ENCODE results near the gene PTCD2.

Gene PTCD2

DNA sequence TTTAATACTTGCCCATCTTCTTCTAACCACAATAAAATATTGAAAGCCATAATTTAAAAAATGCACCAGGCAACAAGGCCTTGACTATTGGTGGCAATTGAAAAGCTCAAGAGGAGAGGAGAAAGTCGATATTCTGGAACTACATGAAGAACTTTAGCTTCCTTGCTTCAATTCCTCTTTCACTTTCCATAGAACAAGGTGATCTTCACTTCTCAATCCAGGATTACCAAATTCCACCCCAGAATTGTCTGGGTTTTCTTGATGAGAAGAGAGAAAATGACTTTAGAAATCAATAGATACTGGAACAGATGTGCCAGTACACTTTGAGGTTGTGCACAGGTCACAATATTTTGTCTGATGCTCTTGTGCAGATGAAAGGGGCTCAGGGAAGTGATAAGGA is 52.2 kb downstream of the PTCD2 start:
- DNase-seq (ENCODE audit: insufficient read length, low spot score) (no peak), FAIRE-seq (no peak)
- TF ChIP-seq POLR2A (IDR thresholded peaks at IDR 0.05; ENCODE audit: low read depth, low read length), result no peak

DNA sequence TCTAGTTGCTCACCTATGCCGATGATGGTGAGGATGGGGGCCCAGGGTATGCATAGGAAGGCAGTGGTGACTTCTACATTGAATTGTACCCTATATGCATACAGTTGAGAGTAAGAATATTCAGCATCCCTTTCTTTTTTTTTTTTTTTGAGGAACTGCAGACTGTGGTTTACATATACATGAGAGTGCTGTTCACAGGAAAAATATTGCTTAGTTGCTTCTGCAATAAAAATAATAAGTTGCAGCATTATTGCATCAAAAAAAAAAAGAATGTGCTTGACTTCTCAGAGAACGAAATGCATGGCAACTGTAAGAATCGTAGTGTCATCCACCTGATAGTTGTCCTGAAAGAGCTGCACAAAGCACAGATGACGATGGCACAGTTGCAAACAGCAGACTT is 52.8 kb downstream of the PTCD2 start:
- FAIRE-seq (no peak), DNase-seq (ENCODE audit: insufficient read length, low spot score) (no peak)
- no peak for TF ChIP-seq POLR2A (IDR thresholded peaks at IDR 0.05; ENCODE audit: low read depth, low read length)

DNA sequence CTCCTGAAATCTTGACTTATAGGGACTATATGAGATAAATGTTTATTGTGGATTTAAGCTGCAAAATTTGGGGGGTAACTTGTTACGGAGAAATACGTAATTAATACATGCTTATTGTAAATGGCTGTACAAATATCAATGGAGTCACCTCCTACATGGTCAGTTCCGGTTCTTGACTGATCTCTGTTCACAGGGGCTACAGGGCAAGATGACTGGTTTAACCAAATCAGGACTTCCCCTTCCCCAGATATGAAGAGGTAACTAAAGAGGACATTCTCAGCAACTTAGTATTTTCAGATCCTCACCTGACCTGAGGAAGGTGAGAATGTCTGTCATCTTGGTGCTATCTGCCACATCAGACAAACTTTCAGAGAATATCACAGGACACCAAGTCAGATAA is 54.7 kb downstream of the PTCD2 start:
- no peak for DNase-seq (ENCODE audit: insufficient read length, low spot score)
- TF ChIP-seq POLR2A (IDR thresholded peaks at IDR 0.05; ENCODE audit: low read depth, low read length), result no peak
- FAIRE-seq, result no peak

DNA sequence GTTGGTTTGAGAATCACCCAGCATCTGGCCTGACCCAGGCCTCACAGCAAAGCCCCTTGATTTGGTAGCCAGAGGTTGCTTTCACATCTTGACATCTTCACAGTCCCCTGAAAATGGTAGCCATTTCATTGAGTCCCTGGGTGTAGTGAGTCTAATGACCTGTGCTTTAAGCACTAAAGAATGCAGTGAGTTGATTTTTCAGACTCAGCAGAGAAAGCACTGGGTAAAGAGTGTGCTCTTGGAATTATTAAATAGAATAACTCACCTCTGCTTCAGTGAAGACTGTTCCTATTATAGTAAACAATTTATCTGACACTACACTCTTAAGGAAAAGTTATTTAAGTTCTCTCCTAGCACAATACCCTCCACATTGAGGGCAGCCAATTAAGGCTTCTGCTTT is 56.2 kb downstream of the PTCD2 start:
- TF ChIP-seq POLR2A (IDR thresholded peaks at IDR 0.05; ENCODE audit: low read depth, low read length), result no peak
- FAIRE-seq, result no peak
- DNase-seq (ENCODE audit: insufficient read length, low spot score), result no peak

DNA sequence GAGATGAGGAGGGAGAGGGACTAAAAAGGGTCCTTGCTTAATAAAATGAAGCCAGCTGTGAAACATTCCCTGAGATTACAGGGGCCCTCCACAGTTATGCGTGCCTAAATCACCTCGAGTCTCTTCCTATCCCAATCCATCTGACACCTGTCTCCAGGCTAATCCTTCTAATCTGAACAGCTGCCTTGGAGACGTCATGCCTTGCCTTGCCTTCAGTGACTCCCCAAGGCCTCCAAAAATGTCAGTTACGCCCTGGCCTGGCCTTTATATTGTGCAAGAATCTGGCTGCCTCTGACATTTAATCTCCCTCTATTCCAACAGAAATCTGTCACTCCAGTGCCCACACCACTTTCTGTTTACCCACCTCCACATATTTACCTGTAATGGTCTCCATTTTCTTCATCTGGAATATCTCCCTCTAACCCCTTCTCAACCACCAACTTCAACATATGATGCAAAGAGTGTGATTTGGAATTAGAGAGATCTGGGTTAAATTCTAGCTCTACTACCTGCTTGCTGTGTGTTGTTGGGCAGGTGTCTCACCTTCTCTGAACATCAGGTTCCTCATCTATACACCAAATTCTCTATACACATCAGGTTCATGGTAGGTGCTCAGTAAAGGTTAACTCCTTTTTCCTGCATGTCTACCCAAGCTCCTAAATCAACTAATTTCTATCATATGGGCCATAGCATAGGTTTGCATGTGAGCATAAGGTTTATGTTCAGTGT is 57.9 kb downstream of the PTCD2 start:
- DNase-seq (ENCODE audit: insufficient read length, low spot score) (no peak), FAIRE-seq (no peak)
- TF ChIP-seq POLR2A (IDR thresholded peaks at IDR 0.05; ENCODE audit: low read depth, low read length), result no peak

DNA sequence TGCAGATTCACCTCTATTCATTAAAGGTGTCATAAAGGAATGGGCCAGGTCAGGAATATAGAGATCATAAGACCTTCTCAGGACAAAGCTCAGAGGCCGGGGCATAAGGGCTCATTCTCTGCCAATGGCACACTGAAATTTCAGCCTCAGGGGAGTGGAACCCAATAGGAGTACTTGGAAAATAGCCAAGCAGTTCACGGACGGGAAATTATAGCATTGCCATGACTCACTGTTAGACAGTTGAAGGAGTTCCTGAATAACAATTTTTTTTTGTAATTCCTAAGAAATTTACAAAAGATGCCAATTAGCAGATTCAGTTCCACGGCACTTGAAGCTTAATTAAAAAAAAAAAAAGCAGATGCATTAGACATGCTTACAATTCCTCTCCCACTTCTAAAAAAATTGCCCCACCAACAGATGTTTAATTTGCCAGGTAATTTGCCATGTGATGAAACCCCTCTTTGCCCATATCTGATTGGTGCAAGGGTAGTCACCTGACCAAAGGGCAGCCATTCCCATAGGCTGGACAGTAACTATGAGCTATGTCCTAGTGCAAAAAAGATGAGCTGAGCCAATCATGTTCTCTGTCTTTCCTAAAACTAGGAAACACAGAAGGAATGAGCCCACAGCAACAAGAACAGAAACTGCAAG is 58.6 kb downstream of the PTCD2 start:
- no peak for TF ChIP-seq POLR2A (IDR thresholded peaks at IDR 0.05; ENCODE audit: low read depth, low read length)
- DNase-seq (ENCODE audit: insufficient read length, low spot score), result peak; percentile 33
- no peak for FAIRE-seq

DNA sequence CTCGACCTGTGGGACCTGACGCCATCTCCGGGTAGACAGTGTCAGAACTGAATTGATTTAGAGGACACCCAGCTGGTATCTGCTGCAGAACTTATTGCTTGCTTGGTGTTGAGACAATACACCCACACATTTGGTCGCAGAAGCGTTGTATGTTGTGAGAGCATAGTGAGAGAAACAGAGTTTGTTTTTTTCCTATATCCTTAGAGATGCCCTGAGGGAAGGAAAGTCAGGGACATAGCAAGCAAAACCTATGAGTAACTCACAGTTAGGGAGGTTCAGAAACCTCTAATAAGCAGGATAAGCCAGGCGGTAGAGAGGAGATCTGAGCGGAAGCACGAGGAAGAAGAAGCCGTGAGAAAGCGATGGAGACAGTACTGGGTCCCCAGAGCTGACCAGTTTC is 59.8 kb downstream of the PTCD2 start:
- DNase-seq (ENCODE audit: insufficient read length, low spot score) (no peak), FAIRE-seq (no peak)

DNA sequence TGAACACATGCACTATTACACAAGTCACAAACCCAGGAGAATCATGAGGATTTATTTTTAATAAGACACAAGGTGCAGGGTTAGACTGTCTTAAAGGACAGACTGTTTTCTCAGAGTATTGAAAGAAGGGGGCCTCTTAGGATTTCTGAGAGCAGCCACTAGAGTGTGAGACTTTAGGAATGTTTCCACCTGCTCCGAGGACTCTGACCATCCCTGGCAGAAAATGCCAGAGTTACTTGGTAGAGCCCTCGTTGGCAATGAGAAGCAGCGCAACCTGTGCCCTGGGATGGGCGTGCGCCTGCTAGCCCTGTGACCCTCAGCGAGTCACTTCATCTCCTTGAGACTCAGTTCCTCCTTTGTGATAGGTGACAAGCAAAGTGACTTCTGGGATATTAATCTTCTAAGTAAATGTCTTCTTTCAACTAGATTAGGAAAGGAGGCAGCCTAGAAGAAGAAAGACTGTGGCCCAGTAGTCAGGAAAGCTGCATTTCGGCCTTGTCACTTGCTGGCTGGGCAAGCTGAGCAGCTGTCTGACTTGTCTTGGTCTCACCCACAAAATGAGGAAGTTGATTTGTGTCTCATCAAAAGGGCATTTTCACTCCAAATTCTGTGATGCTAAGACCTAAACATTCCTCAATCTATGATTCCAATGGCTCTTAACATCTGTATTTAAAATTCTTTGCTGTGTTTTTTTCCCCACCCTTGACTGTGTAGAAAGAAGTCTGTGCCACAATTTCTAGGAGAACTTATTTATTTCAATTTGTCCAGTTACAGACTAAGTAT is 60.5 kb downstream of the PTCD2 start:
- DNase-seq (ENCODE audit: insufficient read length, low spot score), result no peak
- no peak for FAIRE-seq
- no peak for TF ChIP-seq POLR2A (IDR thresholded peaks at IDR 0.05; ENCODE audit: low read depth, low read length)

More for the DNA sequence above, 59.8 kb downstream of the PTCD2 start:
- TF ChIP-seq POLR2A (IDR thresholded peaks at IDR 0.05; ENCODE audit: low read depth, low read length), result no peak

DNA sequence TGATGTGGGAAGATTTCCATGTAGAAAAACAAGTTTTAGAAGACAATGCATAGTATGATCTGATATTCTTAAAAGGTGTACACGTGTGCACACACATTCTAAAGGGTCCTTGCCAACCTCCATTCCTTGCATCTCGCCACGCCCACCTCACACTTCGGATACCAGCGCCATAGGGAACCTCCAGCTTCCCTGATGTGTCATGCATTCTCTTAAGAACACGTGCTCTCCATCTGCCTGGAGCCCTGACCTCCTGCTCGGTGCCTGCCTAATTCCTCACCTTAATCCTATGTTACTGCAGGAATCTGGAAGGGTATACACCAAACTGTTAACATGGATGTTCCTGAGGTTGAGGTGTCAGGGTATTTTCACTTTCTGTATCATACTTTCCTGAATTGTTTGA is 63.1 kb downstream of the PTCD2 start:
- DNase-seq (ENCODE audit: insufficient read length, low spot score) (peak; percentile 24), FAIRE-seq (no peak)
- no peak for TF ChIP-seq POLR2A (IDR thresholded peaks at IDR 0.05; ENCODE audit: low read depth, low read length)

DNA sequence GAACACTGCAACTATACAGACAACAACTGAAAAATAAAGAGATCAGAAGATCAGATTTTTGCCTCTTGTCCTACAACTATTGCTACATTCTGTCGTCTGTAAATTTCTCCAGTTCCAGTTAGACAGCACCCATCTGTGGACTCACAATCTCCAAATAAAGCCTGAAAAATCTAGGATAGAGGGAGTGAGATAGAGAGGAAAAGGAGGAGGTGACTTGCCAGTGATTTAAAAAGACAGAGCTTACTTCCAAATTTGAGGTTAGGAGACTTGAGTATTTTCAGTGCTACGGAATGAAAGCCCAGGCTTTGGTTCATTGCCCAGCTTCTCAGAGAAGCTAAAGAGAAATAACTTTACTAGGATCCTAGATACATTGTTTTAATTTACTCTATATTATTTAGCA is 63.6 kb downstream of the PTCD2 start:
- TF ChIP-seq POLR2A (IDR thresholded peaks at IDR 0.05; ENCODE audit: low read depth, low read length), result no peak
- DNase-seq (ENCODE audit: insufficient read length, low spot score) (no peak), FAIRE-seq (no peak)

DNA sequence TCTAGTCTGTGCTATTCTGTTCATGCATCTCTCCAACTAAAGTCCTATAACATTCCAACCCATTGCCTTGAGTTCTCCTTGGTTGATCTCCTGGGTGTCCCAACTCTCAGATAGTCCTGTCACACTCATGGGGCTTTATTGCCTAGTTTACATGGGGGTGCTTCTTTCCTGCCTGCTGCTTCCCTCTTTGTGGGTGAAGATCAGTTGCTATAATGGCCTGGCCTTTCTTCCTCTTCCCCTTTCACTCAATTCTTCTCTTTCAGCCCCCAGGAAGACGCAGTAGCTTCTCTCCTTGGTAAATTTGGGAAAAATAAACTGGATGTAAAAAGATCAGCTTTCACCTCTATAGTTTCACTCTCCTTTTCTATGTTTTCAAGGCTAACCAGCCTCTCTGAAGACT is 66.5 kb downstream of the PTCD2 start:
- no peak for TF ChIP-seq POLR2A (IDR thresholded peaks at IDR 0.05; ENCODE audit: low read depth, low read length)
- DNase-seq (ENCODE audit: insufficient read length, low spot score) (no peak), FAIRE-seq (no peak)

DNA sequence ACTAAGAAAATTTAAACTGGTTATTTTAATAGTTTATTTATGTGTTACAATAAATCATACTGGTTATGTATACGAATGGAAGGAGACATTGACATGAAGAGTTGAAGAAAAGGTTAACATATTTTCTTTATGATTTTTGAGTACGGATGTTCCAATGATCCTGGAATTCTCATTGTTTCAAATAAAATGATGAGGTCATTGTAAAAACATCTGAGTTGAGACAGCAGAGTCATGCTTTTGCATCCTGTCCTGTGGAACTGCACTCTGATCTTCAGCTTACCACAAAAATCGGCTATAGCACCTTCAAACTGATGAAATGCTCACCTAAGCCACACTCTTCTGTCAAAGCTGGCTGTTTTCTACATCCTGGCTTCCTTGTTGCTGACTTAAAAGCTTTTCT is 67.8 kb downstream of the PTCD2 start:
- FAIRE-seq (peak; percentile 60), DNase-seq (ENCODE audit: insufficient read length, low spot score) (peak; percentile 46)
- TF ChIP-seq POLR2A (IDR thresholded peaks at IDR 0.05; ENCODE audit: low read depth, low read length), result no peak

DNA sequence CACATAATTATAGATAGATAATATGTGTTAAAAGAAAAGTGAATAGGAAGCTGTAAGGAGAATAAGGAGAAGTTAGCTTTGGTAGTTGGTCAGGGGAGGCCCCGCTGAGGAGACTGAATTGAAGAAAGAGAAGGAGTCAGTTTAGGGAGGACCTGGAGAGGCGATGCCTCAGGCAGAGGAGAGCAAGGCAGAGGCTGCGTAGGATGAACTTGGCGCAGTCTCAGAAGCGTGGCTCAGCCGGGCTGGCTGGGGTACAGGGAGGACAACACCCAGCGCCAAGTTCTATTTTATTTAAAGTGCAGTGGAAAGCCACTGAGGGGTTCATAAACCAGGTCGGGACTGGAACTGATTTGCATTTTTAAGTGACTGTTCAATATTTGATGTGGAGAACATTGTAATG is 68.5 kb downstream of the PTCD2 start:
- FAIRE-seq (no peak), DNase-seq (ENCODE audit: insufficient read length, low spot score) (no peak)
- no peak for TF ChIP-seq POLR2A (IDR thresholded peaks at IDR 0.05; ENCODE audit: low read depth, low read length)

DNA sequence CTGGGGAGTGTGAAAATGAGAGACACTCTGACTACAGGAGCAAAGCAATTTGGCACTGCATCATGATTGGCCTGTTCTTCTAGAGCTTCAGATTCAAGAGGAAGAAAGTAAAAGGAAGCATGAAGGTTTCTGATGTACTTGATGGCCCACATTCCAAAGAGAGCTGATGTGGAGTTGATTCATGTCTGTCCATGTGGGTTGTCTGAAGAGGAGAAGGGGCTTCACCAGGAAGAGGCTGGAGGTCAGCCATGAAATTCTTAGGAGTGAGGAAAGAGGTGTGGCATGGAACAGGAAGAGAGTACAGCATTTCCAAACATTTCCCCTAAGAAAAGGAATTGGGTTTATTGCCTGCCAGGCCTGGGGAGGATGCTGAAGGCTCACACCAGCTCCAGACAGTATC is 70.7 kb downstream of the PTCD2 start:
- no peak for DNase-seq (ENCODE audit: insufficient read length, low spot score)
- no peak for FAIRE-seq

More for the DNA sequence above, 70.7 kb downstream of the PTCD2 start:
- TF ChIP-seq POLR2A (IDR thresholded peaks at IDR 0.05; ENCODE audit: low read depth, low read length), result no peak
